Smooth muscle cell of the pulmonary artery (primary cell): Measurements from ENCODE around the gene HORMAD1. TPM values are rescaled to one million over a fixed set of nuclear protein-coding genes. Genes with fewer than 3 reads are reported as not detected.

Experiments
- total RNA-seq: library from RNA; depleted of rRNA; stranded (reverse); fragments of >200 nt; gene quantifications from 2 replicates; pipeline ENCODE4 v1.2.3, GENCODE V29; 2014

The HORMAD1 gene
- total RNA-seq: not detected in 2 replicates

DNA sequence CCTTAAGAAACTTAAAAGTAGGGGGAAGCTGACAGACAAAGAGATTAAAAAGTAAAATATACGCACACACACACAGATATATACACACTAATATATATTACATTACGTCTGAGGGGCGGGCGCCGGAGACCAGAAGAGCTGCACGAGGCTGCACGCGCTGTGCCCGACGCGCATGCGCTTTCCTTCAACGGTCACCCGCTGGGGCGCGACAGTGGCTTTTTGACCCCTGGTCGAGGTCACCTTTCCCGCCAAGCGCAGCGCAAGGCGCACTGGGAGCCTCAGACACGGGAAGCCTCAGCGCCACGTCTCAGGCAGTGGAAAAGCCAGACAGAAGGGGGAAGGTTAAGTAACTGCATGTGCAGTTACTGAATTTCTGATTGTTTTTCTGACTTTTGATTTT is at the start of gene HORMAD1:
Gene HORMAD1, minus strand, starts transcription at position 193 of the 400 bp plus-strand sequence. CDS start 1,390 bp downstream, outside the sequence.

GRCh38 chr1:150765296-150765976 is 44.7 kb upstream of the HORMAD1 start, which contains the start of gene CTSS:
TSS of gene CTSS (minus strand) at chr1:150765778. CDS start at chr1:150764763, 1,015 bp downstream.

GRCh38 chr1:150696995-150697927 is 23.4 kb downstream of the HORMAD1 start, which contains the start of gene GOLPH3L:
TSS of gene GOLPH3L (minus strand) at chr1:150697154. CDS start at chr1:150694838, 2,316 bp downstream.

Other genes starting within 250 kb of the HORMAD1 start
- 21.5 and 25.9 TPM in 2 replicates for gene TARS2, start 233.5 kb downstream of the HORMAD1 start, total RNA-seq
- gene ECM1, start 212.8 kb downstream of the HORMAD1 start, total RNA-seq: 42.9 and 72.5 TPM in 2 replicates
- gene FALEC, start 205.1 kb downstream of the HORMAD1 start, total RNA-seq: 0.23 and 0.33 TPM in 2 replicates
- gene ADAMTSL4, start 171.5 kb downstream of the HORMAD1 start, total RNA-seq: 13.4 and 31.1 TPM in 2 replicates
- 208 and 219 TPM in 2 replicates for gene MCL1, start 141.3 kb downstream of the HORMAD1 start, total RNA-seq
- gene ENSA, start 91.3 kb downstream of the HORMAD1 start, total RNA-seq: 54.9 and 62.0 TPM in 2 replicates
- 9.9 and 14.2 TPM in 2 replicates for gene GOLPH3L, start 23.7 kb downstream of the HORMAD1 start, total RNA-seq
- gene CTSS, start 44.9 kb upstream of the HORMAD1 start, total RNA-seq: 3.2 and 5.9 TPM in 2 replicates
- gene CTSK, start 87.4 kb upstream of the HORMAD1 start, total RNA-seq: 55.6 and 58.8 TPM in 2 replicates
- 41.1 and 45.4 TPM in 2 replicates for gene ARNT, start 155.7 kb upstream of the HORMAD1 start, total RNA-seq
- gene CTXND2, start 166.2 kb upstream of the HORMAD1 start, total RNA-seq: not detected in 2 replicates
- gene SETDB1, start 205.5 kb upstream of the HORMAD1 start, total RNA-seq: 27.1 and 32.0 TPM in 2 replicates